HG03571 (cell line): Measurements from ENCODE around the gene PRKN.

Experiments
- ATAC-seq: cut with Tn5 transposase; IDR thresholded peaks from one replicate; pipeline ENCODE4 v1.9.1; 2021; ENCODE audit not compliant: unreplicated experiment

PRKN gene

GRCh38 chr6:162200945-162201690 is 526.4 kb downstream of the PRKN start:
- ATAC-seq = no peak

GRCh38 chr6:162200041-162200440 is 527.5 kb downstream of the PRKN start:
- no peak for ATAC-seq

DNA sequence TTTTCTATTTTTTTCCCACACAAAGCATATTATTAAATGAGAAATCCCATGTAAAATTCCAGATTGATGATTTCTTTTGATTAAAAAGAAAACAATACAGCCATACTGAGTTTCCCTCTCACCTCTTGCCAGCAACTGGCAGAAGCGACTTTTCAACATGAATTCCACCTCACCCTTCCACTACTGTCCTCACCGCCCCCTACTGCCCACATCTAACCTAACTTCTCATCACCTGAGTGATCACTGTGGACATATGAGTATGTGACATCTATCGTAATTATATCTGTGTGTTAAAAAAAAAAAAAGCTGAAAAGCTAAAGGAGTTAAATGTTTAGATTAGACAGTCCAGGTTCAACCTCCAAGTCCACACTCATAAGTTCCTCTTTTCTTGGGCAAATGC is 528.6 kb downstream of the PRKN start:
- no peak for ATAC-seq

- no peak for ATAC-seq
Observed at GRCh38 chr6:162198076-162198475, 529.5 kb downstream of the PRKN start.

GRCh38 chr6:162195441-162195840 is 532.1 kb downstream of the PRKN start:
- ATAC-seq = no peak

DNA sequence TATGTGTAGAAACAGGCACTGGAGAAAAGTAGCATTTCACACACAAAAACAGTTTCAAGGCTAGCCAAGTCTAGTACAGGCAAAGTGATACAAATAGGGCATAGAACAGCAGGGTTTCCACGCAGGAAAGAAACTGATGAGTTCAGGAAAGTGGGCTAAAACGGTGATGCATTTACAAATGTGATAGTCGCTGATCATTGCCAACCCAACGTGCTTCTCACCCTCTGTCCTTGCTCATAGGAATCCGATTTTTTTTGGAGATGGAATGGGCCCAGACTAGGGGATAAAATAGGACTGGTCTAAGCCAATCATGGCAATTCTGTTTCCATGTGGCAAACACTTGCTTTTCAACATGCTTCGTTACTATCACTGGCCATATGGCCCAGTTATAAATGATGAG is 536.6 kb downstream of the PRKN start:
- ATAC-seq = no peak

GRCh38 chr6:162187168-162187935 is 540.2 kb downstream of the PRKN start:
- ATAC-seq = no peak

DNA sequence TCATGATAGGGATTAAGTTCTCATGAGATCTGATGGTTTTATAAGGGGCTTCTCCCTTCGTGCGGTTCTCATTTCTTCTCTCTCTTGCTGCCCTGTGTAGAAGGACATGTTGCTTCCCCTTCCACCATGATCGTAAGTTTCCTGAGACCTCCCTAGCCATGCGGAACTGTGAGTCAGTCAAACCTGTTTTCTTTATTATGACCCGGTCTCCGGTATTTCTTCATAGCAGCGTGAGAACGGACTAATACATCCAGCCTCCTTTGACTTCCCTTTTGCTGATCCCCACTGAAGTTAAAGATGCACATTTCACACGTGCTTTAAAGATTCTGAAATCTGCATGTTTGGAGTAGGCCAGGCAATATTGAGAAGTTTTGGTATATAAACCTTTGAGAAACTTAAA is 543.1 kb downstream of the PRKN start:
- ATAC-seq = no peak

DNA sequence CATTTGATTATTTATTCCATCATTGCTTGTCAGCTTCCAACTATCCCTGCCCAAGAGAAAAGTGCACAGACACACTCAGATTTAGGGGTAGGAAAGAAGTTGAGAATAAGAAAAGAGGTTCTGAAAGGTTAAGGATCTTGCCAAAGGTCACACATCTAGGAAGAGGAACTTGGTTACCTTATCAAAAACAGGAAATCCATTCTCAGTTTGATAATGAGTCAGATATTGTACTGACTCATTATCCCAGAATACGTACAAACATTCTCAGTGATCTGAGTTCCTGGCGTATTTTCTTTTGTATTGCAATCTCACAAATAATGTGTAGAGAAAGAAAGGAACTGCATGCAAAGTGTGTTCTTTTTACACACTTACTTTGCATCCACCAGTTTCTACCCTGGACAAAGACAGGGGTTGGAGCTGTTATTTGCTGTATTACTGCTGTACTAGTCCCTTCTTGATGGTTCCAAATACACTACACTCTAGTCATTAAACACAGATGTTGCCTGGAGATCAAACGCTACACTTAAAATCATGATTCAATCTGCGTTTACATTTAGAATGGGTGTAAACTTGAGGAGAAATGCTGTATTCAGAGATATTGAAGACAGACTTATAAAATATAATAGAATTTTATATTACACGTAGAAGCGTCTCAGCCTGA is 545.7 kb downstream of the PRKN start:
- no peak for ATAC-seq

DNA sequence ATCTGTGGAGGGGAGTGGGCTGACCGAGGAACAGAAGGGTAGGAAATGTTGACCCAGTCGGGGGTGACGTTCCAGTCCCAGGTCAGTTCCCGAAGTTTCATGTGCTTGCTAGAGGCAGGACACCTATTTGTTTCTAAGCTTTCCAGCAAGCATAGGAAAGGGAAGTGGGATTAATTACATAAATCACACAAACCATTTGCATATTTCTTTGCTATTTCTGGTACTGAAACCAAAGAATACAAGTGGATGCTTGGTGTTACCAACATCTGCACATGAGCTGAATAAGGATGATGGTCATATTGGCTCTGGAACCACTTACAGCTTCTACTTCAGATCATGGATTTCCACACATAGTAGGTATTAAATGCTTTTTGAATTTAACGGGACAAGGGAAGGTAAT is 546.5 kb downstream of the PRKN start:
- no peak for ATAC-seq

DNA sequence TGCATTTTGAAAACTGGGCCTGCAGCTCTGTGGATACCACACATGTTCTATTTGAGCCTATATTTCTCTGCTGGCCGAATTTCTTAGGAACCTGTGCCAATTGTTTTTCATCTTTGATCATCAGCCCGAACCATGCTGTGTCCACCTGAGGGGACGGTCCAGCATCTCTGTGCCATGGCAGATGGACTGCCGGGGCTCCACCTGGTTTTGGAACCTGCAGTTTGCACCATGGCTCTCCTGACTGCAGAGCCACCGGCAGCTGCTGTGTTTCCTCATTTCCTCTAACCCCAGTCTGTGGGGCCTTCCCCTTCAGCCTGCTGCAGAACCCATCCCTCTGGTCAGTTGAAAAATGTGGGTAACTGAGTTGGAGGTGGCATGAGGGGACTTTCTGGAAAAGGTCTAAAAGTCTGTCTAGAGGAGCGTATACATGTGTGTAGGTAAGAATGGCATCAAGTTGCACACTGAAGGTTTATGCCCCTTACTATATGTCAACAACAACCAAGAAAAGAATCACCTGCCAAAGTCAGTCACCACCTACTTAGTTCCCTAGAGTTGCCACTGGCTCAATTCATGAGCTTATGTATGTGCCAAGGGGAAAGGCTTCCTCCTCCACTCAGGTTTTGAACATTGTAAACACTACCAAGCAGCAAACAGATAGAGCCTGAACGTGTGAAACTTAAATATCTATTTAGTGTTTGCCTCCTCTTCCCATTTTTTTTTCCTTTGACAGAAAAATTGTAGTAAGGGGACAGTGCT is 548.2 kb downstream of the PRKN start:
- ATAC-seq = no peak

- no peak for ATAC-seq
Observed at GRCh38 chr6:162178666-162179065, 548.9 kb downstream of the PRKN start.

DNA sequence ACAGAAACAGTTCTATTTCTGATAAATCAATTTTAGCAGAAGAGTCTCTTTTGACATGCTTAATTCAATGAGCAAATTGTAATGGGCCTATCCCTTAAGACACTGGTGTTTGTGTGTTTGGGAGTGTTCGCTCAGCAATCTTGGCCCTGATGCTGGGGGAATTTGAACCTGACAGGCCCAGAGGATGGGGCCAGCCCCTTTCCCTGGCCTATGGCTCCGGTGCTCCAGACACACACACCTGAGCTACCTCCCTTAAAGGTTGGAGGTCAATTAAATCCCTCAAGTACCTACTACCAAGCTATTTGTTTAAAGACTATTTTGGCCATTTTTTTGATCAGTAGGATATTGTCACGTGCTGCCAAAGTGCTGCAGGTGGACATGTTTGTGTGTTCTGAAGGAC is 549.3 kb downstream of the PRKN start:
- ATAC-seq = no peak

DNA sequence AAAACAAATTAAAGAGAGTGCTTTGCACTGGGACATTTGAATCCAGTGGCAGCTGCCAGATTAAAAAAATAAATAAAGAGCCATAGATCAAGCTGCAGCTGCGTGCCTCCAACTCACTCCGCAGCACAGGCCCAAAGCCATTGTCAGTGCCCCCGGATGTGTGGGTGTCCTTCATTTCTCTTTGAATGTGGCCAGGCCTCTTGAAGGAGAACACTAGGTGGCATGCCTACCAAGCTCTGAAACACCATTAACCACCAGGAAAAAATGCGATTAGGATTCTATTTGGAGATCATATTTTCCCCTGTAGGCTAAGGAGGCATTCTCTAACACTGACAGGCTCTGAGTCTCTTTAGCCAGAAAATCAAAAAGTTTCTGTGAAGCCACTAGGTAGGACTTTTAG is 549.8 kb downstream of the PRKN start:
- ATAC-seq = no peak

- ATAC-seq = no peak
Observed at GRCh38 chr6:162173466-162173865, 554.1 kb downstream of the PRKN start.

GRCh38 chr6:162165479-162165878 is 562.1 kb downstream of the PRKN start:
- no peak for ATAC-seq

- ATAC-seq = no peak
Observed at GRCh38 chr6:162157167-162157870, 570.2 kb downstream of the PRKN start.

GRCh38 chr6:162156146-162156545 is 571.4 kb downstream of the PRKN start:
- no peak for ATAC-seq

- ATAC-seq = no peak
Observed at GRCh38 chr6:162154930-162155329, 572.6 kb downstream of the PRKN start.

DNA sequence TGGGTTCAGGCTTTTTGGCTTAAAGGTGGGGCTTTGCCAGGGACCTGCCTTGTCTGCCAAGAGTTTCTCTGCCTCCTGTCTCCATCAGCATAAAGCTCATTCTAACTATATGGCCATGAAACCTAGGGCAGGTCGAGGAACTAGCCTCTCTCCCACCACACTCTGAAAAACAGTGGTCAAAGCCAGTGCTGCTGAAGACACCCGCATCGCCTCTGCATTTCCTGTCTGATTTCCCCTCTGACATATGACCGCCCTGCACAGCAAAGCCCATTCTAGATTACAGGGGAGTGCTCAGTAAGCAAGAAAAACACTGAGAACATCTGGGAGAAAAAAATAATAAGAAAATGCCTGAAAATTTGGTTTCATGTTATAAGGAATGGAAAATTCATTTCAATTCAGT is 573.6 kb downstream of the PRKN start:
- no peak for ATAC-seq

DNA sequence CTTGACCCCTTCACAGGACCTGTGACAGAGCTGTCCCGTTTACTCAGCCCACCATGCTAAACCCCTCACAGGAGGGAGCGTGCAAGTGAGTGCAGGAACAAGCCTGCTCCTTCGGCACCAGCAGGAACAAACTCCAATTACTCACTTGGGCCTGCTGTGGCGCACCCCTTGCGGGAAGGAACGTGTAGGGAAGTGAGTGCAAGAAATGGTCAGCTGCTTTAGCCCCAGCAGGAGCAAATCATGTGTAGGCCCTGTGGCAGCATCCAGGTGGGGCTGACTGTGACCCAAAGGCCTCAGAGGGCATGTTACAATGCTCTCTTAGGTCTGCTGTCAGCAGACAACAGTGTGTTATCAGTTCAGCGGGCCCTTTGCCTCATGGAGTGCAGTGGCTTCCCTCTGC is 574.4 kb downstream of the PRKN start:
- no peak for ATAC-seq
